Muscle layer of duodenum (tissue), 2 donors: ENCODE measurements around the gene DNAL4.

Experiments used
- H3K27ac ChIP-seq: one replicate; pipeline ENCODE4 v1.7.0; 2013; ENCODE audit warnings: mild to moderate bottlenecking, low read length
- H3K27me3 ChIP-seq: one replicate; pipeline ENCODE4 v1.7.0; 2013; ENCODE audit warnings: low read depth, mild to moderate bottlenecking, control low read depth, low read length
- H3K36me3 ChIP-seq, 2 donors: one replicate each; pipeline ENCODE4 v1.7.0; 2013; ENCODE audit warnings: low read length in 2 of 2, control low read depth in 1 of 2, mild to moderate bottlenecking in 1 of 2; ENCODE audit not compliant: insufficient read depth in 2 of 2, control insufficient read depth in 1 of 2
- H3K4me1 ChIP-seq, 2 donors: one replicate each; pipeline ENCODE4 v1.7.0; 2013; ENCODE audit warnings: low read length in 2 of 2, mild to moderate bottlenecking in 2 of 2, control low read depth in 1 of 2, moderate library complexity in 1 of 2; ENCODE audit not compliant: insufficient read depth in 2 of 2, control insufficient read depth in 1 of 2
- H3K4me3 ChIP-seq, 2 donors: one replicate each; pipeline ENCODE4 v1.7.0; 2013; ENCODE audit warnings: low read length in 2 of 2, low read depth in 1 of 2, mild to moderate bottlenecking in 1 of 2
- H3K9me3 ChIP-seq, 2 donors: one replicate each; pipeline ENCODE4 v1.7.0; 2013; ENCODE audit warnings: low read length in 2 of 2, control low read depth in 1 of 2, mild to moderate bottlenecking in 1 of 2; ENCODE audit not compliant: control insufficient read depth in 1 of 2
- donor health status: healthy.

DNAL4 gene

DNA sequence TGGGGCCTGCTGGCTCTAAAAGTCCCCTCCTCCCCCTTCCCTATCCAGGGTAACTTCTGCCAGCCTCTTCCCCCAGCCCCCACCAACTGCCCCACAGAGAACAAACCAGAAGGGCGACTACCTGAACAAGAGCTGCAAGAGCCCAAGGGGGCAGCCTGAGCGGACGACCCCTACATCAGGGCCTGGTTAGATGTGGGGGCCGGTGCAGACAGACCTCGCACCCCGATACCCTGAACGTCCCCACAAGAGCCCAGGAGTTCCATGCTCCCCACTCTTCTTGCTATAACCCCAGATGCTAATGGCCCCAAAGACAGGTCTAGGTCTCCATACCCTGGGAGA lies 58.8 kb downstream of the DNAL4 start:
- H3K4me1 ChIP-seq = peaks cover 12 to 32% of the 10 kb centered on the region in 2 donors
- no peaks in the 10 kb centered on the region for H3K27me3 ChIP-seq
- peaks cover 59 to 83% of the 10 kb centered on the region in 2 donors for H3K36me3 ChIP-seq
- no peaks in the 10 kb centered on the region for H3K9me3 ChIP-seq
- H3K4me3 ChIP-seq = no peak overlapping the region
- no peak overlapping the region for H3K27ac ChIP-seq

GRCh38 chr22:38734421-38735100 lies 59.4 kb downstream of the DNAL4 start:
- Histone ChIP-seq H3K27ac (peak overlapping the region; percentile 37), H3K9me3 (no peaks in the 10 kb centered on the region), H3K27me3 (no peaks in the 10 kb centered on the region), H3K4me1 (peaks cover 12 to 32% of the 10 kb centered on the region in 2 donors), H3K4me3 (no peak overlapping the region), H3K36me3 (peaks cover 59 to 83% of the 10 kb centered on the region in 2 donors)

GRCh38 chr22:38733724-38734381 lies 60.1 kb downstream of the DNAL4 start:
- peak overlapping the region; percentile 37 for H3K27ac ChIP-seq
- peaks cover 12 to 32% of the 10 kb centered on the region in 2 donors for H3K4me1 ChIP-seq
- no peaks in the 10 kb centered on the region for H3K27me3 ChIP-seq
- H3K36me3 ChIP-seq = peaks cover 59 to 83% of the 10 kb centered on the region in 2 donors
- H3K9me3 ChIP-seq = no peaks in the 10 kb centered on the region
- no peak overlapping the region for H3K4me3 ChIP-seq

DNA sequence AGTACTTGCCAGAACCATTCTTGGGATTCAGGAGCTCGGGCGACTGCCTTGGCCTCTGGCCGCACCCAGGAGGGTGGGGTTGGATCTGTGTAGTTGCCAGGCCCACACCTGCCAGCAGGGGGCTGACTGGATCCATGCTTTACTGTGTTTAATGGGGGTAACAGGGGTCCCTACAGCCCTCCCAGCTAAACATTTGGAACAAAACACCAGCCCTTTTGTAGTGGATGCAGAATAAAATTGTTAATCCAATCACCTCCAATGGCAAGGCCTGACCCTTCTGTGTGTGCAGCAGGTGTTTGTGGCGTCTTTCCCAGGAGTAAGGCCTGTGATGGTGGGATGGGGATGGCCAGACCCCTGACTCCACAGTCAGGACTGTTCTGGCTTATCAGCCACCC lies 60.6 kb downstream of the DNAL4 start:
- Histone ChIP-seq H3K4me1 (peaks cover 12 to 32% of the 10 kb centered on the region in 2 donors), H3K4me3 (no peak overlapping the region), H3K27me3 (no peaks in the 10 kb centered on the region), H3K9me3 (no peaks in the 10 kb centered on the region), H3K36me3 (peaks cover 59 to 83% of the 10 kb centered on the region in 2 donors), H3K27ac (peak overlapping the region; percentile 37)

DNA sequence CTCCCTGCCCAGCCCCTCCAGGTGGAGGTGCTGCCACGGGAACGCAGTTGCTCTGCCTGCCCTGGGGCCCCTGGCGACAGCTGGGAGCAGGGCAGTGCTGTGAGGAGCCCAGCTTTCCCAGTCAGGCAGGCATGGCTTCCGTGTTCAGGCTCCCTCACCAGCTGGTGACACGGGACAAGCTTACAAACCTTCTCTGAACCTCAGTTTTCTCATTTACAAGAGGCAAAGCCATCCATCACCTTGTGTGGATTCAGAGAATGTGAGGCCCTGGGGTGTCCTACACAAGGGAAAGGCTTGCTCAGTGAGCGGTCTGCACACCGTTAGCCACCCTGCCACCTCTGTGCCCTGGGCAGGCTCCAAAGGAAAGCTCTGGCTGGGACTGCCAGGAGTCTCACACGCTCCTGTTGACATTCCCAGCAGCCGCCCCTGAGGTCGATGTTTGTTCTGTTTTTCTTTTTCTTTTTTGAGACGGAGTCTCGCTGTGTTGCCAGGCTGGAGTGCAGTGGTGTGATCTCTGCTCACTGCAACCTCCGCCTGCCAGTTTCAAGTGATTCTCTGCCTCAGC lies 61.6 kb downstream of the DNAL4 start:
- H3K9me3 ChIP-seq = no peaks in the 10 kb centered on the region
- H3K4me3 ChIP-seq = no peak overlapping the region
- no peak overlapping the region for H3K27ac ChIP-seq
- H3K4me1 ChIP-seq = peaks cover 12 to 32% of the 10 kb centered on the region in 2 donors
- no peaks in the 10 kb centered on the region for H3K27me3 ChIP-seq
- H3K36me3 ChIP-seq = peaks cover 60 to 83% of the 10 kb centered on the region in 2 donors

DNA sequence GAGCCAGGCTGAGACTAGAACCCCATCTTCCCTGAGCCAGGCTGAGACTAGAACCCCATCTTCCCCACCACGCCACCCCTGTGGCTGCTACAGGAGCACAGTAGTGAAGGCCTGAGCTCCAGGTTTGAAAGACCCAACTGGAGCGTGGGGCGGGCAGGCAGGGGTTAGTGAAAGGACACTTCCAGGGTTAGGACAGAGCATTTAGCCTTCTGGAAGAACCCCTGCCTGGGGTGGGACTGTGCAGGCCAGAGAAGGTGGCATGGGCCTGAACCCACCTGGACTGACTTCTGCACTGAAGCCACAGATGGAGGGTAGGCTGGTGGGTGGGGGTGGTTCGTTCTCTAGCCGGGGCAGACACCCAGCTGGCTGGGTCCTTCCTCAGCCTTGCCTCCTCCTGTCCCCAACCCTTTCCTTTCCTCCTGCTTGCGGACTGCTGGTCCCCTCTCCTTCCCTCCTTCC lies 62.2 kb downstream of the DNAL4 start:
- peaks cover 62 to 83% of the 10 kb centered on the region in 2 donors for H3K36me3 ChIP-seq
- peaks cover 12 to 32% of the 10 kb centered on the region in 2 donors for H3K4me1 ChIP-seq
- H3K4me3 ChIP-seq = no peak overlapping the region
- H3K9me3 ChIP-seq = no peaks in the 10 kb centered on the region
- no peaks in the 10 kb centered on the region for H3K27me3 ChIP-seq
- H3K27ac ChIP-seq = no peak overlapping the region

DNA sequence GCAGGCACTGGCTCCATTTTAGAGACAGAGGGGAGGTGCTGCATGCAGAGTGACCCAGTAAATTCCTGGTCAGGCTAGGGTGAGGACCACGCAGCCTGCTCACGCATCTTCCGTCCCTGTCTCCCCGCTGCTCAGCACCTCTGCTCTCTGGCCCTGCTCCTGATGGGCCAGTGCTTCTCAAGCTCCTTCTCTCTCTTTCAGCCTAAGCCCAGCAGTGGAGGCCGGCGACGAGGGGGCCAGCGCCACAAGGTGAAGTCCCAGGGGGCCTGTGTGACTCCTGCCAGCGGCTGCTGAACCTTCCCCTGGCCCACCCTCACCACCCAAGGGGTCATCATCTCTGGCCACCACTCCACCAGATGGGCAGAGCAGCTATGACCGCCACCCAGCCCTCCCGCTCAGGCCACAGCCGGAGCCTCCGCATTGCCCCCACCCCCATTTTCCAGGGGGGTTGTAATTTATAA lies 63.5 kb downstream of the DNAL4 start:
- Histone ChIP-seq H3K27ac (no peak overlapping the region), H3K4me3 (no peak overlapping the region), H3K4me1 (peaks cover 12 to 32% of the 10 kb centered on the region in 2 donors), H3K27me3 (no peaks in the 10 kb centered on the region), H3K36me3 (peaks cover 64 to 83% of the 10 kb centered on the region in 2 donors), H3K9me3 (no peaks in the 10 kb centered on the region)

DNA sequence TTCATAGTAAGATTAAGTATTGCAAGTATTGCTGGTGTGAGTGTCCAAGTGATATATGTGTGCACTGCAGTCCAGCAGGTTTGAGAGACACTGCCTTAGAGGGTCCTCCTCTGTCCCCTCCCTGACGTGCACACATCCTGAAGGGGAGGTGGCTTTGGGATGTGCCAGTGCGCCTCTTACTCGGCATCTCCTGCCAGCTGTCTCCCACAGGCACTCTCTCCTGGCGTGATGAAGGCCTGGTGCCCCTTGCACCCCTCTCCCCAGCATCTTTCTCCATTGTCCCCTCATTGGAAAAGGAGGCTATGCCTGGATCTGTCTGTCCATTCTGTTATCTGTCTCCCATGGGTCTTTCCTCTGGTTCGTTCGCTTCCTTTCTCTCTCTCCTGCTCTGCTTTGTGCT lies 64.0 kb downstream of the DNAL4 start:
- Histone ChIP-seq H3K9me3 (no peaks in the 10 kb centered on the region), H3K27ac (no peak overlapping the region), H3K4me1 (peaks cover 12 to 30% of the 10 kb centered on the region in 2 donors), H3K27me3 (no peaks in the 10 kb centered on the region), H3K4me3 (no peak overlapping the region), H3K36me3 (peaks cover 64 to 83% of the 10 kb centered on the region in 2 donors)

GRCh38 chr22:38728871-38729796 lies 64.8 kb downstream of the DNAL4 start:
- H3K9me3 ChIP-seq = no peaks in the 10 kb centered on the region
- H3K36me3 ChIP-seq = peaks cover 72 to 86% of the 10 kb centered on the region in 2 donors
- H3K4me1 ChIP-seq = peaks cover 8 to 22% of the 10 kb centered on the region in 2 donors
- H3K27me3 ChIP-seq = no peaks in the 10 kb centered on the region
- H3K27ac ChIP-seq = no peak overlapping the region
- no peak overlapping the region for H3K4me3 ChIP-seq
